ENCODE results near the gene PRDM13.
"Not testable (repeated sequence)": the region's sequence is repeated elsewhere in the genome, so short reads cannot be mapped to it uniquely, and the experiment has no call there.

PRDM13 gene

GRCh38 chr6:99641270-99641669 is 34.6 kb downstream of the PRDM13 start:
- no peak for TF ChIP-seq CTCF (conservative IDR thresholded peaks at IDR 0.05; ENCODE audit: low read depth, low read length)
- H3K4me3 ChIP-seq (ENCODE audit: low read depth, low read length) = no peak overlapping the region
- no peak for DNase-seq (ENCODE audit: low read depth)

DNA sequence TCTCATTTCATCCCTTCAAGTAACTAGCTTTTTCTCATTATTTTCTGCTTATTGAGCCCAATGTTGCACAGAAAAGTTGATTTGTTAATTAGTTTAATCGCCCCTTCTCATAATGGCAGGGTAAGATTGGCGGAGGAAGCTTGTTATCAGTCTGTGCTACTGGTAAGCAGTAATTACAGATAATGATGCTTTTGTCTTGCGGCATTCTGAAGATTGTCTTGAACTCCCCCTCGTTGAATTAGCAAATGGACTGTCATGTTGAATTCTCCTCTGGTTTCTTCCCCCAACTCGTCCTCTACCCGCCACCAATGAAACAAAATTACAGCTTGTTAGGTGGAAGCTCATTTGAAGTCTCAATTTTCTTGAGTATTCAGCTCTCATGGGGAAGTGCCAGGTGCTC is 39.4 kb downstream of the PRDM13 start:
- H3K4me3 ChIP-seq (ENCODE audit: low read depth, low read length) = no peak overlapping the region
- TF ChIP-seq CTCF (conservative IDR thresholded peaks at IDR 0.05; ENCODE audit: low read depth, low read length) = no peak
- DNase-seq (ENCODE audit: low read depth) = no peak

GRCh38 chr6:99650091-99650571 is 43.5 kb downstream of the PRDM13 start:
- DNase-seq (ENCODE audit: low read depth); H3K4me3 ChIP-seq (ENCODE audit: low read depth, low read length): not testable (repeated sequence)

GRCh38 chr6:99660206-99660605 is 53.6 kb downstream of the PRDM13 start:
- no peak for DNase-seq (ENCODE audit: low read depth)
- no peak for TF ChIP-seq CTCF (conservative IDR thresholded peaks at IDR 0.05; ENCODE audit: low read depth, low read length)
- no peak overlapping the region for H3K4me3 ChIP-seq (ENCODE audit: low read depth, low read length)

DNA sequence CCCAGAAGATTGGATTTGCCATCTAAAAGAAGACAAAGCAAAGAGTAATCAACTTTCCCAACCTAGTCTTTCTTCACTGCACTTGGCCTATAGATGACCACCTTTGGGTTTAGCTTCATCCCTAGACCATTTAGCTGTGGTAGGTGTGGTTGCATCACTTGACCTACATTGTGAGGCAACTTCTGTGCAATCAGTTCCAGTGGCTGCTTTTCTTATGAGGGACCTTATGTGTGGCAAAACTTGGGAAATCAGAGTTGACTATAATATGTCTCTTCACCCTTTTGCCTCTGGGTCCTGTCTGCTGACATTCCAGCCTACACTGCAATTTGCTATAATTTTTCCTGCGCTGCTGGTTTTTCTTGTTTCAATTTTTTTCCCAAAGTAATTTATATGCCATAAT is 55.2 kb downstream of the PRDM13 start:
- no peak for DNase-seq (ENCODE audit: low read depth)
- TF ChIP-seq CTCF (conservative IDR thresholded peaks at IDR 0.05; ENCODE audit: low read depth, low read length) = no peak
- no peak overlapping the region for H3K4me3 ChIP-seq (ENCODE audit: low read depth, low read length)

GRCh38 chr6:99662616-99663015 is 56.0 kb downstream of the PRDM13 start:
- TF ChIP-seq CTCF (conservative IDR thresholded peaks at IDR 0.05; ENCODE audit: low read depth, low read length) = no peak
- no peak overlapping the region for H3K4me3 ChIP-seq (ENCODE audit: low read depth, low read length)
- DNase-seq (ENCODE audit: low read depth) = no peak
